GM12878 (cell line): ENCODE measurements around the gene ARTN. TPM values are rescaled to one million over a fixed set of nuclear protein-coding genes. Genes with fewer than 3 reads are reported as not detected.
A peak's percentile ranks its signal among the peaks of the same experiment; 100 is the strongest.

ENCODE experiments used
- ATF3 ChIP-seq: IDR thresholded peaks from 2 replicates; pipeline ENCODE4 v1.6.1; 2011; ENCODE audit warnings: low read depth, mild to moderate bottlenecking, low read length, moderate library complexity, borderline replicate concordance; ENCODE audit errors: extremely low read depth
- DPF2 ChIP-seq: fragments of 450-650 bp; IDR thresholded peaks from 2 replicates; pipeline ENCODE4 v1.6.1; 2017; ENCODE audit warnings: mild to moderate bottlenecking
- IRF4 ChIP-seq: IDR thresholded peaks from 2 replicates; pipeline ENCODE4 v1.6.1; 2011; ENCODE audit warnings: low read depth, low read length
- NKRF ChIP-seq: fragments of 450-650 bp; conservative IDR thresholded peaks from 2 replicates; pipeline ENCODE4 v1.6.1; 2017; ENCODE audit warnings: mild to moderate bottlenecking, moderate library complexity
- PAX5 ChIP-seq: IDR thresholded peaks from 2 replicates; pipeline ENCODE4 v1.6.1; 2011; ENCODE audit warnings: low read depth, low read length, borderline replicate concordance
- REST ChIP-seq: IDR thresholded peaks from 2 replicates; pipeline ENCODE4 v1.6.1; 2012; ENCODE audit warnings: mild to moderate bottlenecking, low read depth, low read length
- SIX5 ChIP-seq: IDR thresholded peaks from 2 replicates; pipeline ENCODE4 v1.6.1; 2011; ENCODE audit warnings: mild to moderate bottlenecking, low read depth, low read length, moderate library complexity; ENCODE audit not compliant: severe bottlenecking
- SRF ChIP-seq, 2 experiments: IDR thresholded peaks; 2 replicates each; pipeline ENCODE4 v1.6.1; 2011; ENCODE audit warnings: low read depth in 2 of 2, low read length in 2 of 2, mild to moderate bottlenecking in 1 of 2, moderate library complexity in 1 of 2
- TARDBP ChIP-seq: IDR thresholded peaks from 2 replicates; pipeline ENCODE4 v1.6.1; 2016; ENCODE audit warnings: borderline replicate concordance
- USF2 ChIP-seq: IDR thresholded peaks from 2 replicates; pipeline ENCODE4 v1.6.1; 2011; ENCODE audit warnings: low read depth, low read length, improper control_type of control experiment, borderline replicate concordance
- ZBTB4 ChIP-seq: fragments of 450-650 bp; formaldehyde crosslinking; IDR thresholded peaks from 2 replicates; pipeline ENCODE4 v1.4.0; 2022; ENCODE audit warnings: mild to moderate bottlenecking, moderate library complexity
- ZNF687 ChIP-seq: fragments of 450-650 bp; IDR thresholded peaks from 2 replicates; pipeline ENCODE4 v1.6.1; 2017; ENCODE audit warnings: mild to moderate bottlenecking, moderate library complexity
- polyA plus RNA-seq, 11 experiments: library from polyadenylated mRNA; depleted of rRNA in 4 of 11; unstranded in 6 of 11; stranded (reverse) in 5 of 11; fragments of >200 nt; fragmentation: Nextera tagmentation in 4 of 11; fragmentation: Illumina TruSeq in 1 of 11; extraction: Ambion mirVana in 4 of 11; extraction: Trizol in 1 of 11; gene quantifications; 1 replicate in 1 of 11; 2 replicates in 10 of 11; pipeline versions ENCODE4 v1.2.1 to v1.2.3, GENCODE V29; 2011 to 2016; ENCODE audit warnings: inconsistent platforms in 2 of 11, missing spikeins in 2 of 11, low read depth in 1 of 11
- total RNA-seq, 4 experiments: library from RNA; depleted of rRNA in 3 of 4; stranded (reverse); fragments of >200 nt in 3 of 4; fragmentation: Illumina TruSeq in 1 of 4; extraction: Trizol in 1 of 4; gene quantifications; 2 replicates each; pipeline versions ENCODE4 v1.2.1 to v1.2.3, GENCODE V29; 2013 to 2021

Gene ARTN
- total and polyA plus RNA-seq, 10 of the 15 experiments (the other 5 are each of a cell fraction or from before 2014, with no cell fraction given) = 0.06 to 2.1 (median 0.34) TPM; not detected in 1

- peak; percentile 84 for TF ChIP-seq REST
- 0 out of 4 replicates have a peak, but pooled peaks have one; percentile 4 to 45 for TF ChIP-seq SRF (IDR thresholded peaks at IDR 0.05; ENCODE audit: low read depth in 2 of 2, low read length in 2 of 2)
- peak; percentile 83 for TF ChIP-seq SIX5
- 0 out of 2 replicates have a peak, but pooled peaks have one; percentile 11 for TF ChIP-seq PAX5
- TF ChIP-seq USF2 = peak; percentile 76
- TF ChIP-seq ZBTB4 (CRISPR knock-in tag) = no peak
- TF ChIP-seq NKRF = peak; percentile 65
- TF ChIP-seq ZNF687 = peak; percentile 55
- TF ChIP-seq DPF2 = peak; percentile 90
- 0 out of 2 replicates have a peak, but pooled peaks have one; percentile 8 for TF ChIP-seq IRF4
- 0 out of 2 replicates have a peak, but pooled peaks have one; percentile 74 for TF ChIP-seq TARDBP
- TF ChIP-seq ATF3 = peak; percentile 34; the same call in 1 of the 2 replicates
These were observed 12.8 kb downstream of the ARTN start, which contains the start of gene IPO13 (continued) for GRCh38 chr1:43946236-43947060.
